Brain microvascular endothelial cell (primary cell): ENCODE data around the gene ADAM12.

ENCODE experiments used
- DNase-seq: peaks from one replicate; pipeline ENCODE4 v3.0.0-alpha.2; 2020
- H3K27ac ChIP-seq: fragments of 250-450 bp; sonication (Bioruptor Pico); 2 replicates; pipeline ENCODE4 v1.5.1; 2020; ENCODE audit warnings: mild to moderate bottlenecking, moderate library complexity
- H3K27me3 ChIP-seq: fragments of 250-450 bp; sonication (Bioruptor Pico); replicated peaks from 2 replicates; pipeline ENCODE4 v1.5.1; 2020; ENCODE audit warnings: mild to moderate bottlenecking
- H3K36me3 ChIP-seq: fragments of 250-450 bp; sonication (Bioruptor Pico); replicated peaks from 2 replicates; pipeline ENCODE4 v1.5.1; 2020; ENCODE audit warnings: mild to moderate bottlenecking
- H3K4me3 ChIP-seq: 2 replicates; pipeline ENCODE4 v1.5.1; 2011; ENCODE audit warnings: low read depth, mild to moderate bottlenecking, control low read depth, low read length, moderate library complexity
- in situ Hi-C: cut with HindIII; loops from 2 replicates; pipeline ENCODE4 v1.10.0; 2017; ENCODE audit warnings: low sequenced_read_pairs, low pct_ligation_motif_present
- TF ChIP-seq, protein P1 (sequence below): IDR thresholded peaks from 2 replicates; pipeline ENCODE4 v1.5.1; 2011; ENCODE audit warnings: low read depth, mild to moderate bottlenecking, moderate library complexity, low read length, control low read depth, inconsistent platforms; ENCODE audit errors: missing control alignments

ADAM12 gene

DNA sequence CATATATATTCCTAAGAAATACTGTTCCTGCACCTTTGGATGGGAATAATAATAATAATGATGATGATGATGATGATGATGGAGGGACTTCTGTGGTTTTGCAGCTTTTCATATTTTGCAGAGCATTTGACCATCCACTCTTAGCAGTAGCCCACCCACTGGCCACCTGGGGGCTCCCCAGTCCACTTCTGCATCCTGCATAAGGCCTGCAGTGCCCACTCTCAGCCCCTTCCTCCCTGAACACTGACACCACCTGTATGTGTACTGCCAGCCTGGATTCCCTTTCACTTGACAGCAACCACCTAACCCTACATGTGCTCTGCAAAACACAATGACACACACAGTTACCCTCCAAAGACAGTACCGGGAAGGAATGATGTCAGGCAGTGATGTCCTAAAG is 131.4 kb downstream of the ADAM12 start:
- Histone ChIP-seq H3K36me3 (no peaks in the 10 kb centered on the region), H3K27me3 (no peaks in the 10 kb centered on the region), H3K27ac (no peak overlapping the region), H3K4me3 (no peak overlapping the region)
- DNase-seq = no peak
- in situ Hi-C loops = no loop called here
- TF ChIP-seq, protein P1, sequence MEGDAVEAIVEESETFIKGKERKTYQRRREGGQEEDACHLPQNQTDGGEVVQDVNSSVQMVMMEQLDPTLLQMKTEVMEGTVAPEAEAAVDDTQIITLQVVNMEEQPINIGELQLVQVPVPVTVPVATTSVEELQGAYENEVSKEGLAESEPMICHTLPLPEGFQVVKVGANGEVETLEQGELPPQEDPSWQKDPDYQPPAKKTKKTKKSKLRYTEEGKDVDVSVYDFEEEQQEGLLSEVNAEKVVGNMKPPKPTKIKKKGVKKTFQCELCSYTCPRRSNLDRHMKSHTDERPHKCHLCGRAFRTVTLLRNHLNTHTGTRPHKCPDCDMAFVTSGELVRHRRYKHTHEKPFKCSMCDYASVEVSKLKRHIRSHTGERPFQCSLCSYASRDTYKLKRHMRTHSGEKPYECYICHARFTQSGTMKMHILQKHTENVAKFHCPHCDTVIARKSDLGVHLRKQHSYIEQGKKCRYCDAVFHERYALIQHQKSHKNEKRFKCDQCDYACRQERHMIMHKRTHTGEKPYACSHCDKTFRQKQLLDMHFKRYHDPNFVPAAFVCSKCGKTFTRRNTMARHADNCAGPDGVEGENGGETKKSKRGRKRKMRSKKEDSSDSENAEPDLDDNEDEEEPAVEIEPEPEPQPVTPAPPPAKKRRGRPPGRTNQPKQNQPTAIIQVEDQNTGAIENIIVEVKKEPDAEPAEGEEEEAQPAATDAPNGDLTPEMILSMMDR = peak; percentile 56

DNA sequence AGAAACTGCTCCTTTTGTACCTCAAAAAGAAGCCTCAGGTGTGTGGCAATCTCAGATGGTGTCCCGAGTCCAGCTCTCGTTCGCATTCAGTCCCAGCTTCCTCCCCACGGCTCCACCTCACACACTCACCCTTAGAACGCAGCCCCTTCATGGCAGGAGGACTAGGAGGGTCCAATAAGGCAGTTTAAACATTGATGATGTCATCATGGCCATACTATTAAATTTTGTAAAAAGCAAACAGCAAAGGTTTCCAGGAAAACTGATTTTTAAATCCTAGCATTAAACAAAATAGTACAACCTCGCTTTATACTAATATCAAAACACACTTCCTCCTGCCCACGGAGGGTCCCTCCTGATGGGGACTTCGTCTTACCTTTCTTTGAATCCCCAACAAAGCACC is 133.0 kb downstream of the ADAM12 start:
- Histone ChIP-seq H3K27me3 (no peaks in the 10 kb centered on the region), H3K4me3 (no peak overlapping the region), H3K27ac (no peak overlapping the region), H3K36me3 (no peaks in the 10 kb centered on the region)
- DNase-seq = no peak
- in situ Hi-C loops = no loop called here
- TF ChIP-seq, protein P1 = no peak

DNA sequence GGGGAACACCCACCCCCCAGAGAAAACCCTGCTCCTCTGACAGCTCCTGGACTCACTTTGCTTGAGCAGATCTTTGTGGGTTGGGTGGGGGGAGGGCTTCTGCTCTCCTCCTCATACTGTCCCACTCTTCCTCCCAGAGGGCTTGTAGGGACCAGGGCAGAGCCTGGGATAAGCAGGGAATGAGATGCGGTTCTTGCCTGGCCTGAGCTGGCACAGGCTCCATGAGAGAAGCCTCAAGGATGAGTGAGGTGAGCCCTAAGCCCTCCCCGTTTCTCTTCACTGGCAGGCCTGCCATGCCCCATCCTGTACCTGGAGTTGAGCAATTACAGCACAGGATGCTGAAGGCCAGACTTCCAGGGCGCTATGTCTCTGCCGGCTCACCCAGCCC is 134.7 kb downstream of the ADAM12 start:
- Histone ChIP-seq H3K27ac (peak overlapping the region; percentile 84), H3K4me3 (no peak overlapping the region), H3K27me3 (no peaks in the 10 kb centered on the region), H3K36me3 (no peaks in the 10 kb centered on the region)
- TF ChIP-seq, protein P1 = no peak
- in situ Hi-C loops = no loop called here
- DNase-seq = no peak

DNA sequence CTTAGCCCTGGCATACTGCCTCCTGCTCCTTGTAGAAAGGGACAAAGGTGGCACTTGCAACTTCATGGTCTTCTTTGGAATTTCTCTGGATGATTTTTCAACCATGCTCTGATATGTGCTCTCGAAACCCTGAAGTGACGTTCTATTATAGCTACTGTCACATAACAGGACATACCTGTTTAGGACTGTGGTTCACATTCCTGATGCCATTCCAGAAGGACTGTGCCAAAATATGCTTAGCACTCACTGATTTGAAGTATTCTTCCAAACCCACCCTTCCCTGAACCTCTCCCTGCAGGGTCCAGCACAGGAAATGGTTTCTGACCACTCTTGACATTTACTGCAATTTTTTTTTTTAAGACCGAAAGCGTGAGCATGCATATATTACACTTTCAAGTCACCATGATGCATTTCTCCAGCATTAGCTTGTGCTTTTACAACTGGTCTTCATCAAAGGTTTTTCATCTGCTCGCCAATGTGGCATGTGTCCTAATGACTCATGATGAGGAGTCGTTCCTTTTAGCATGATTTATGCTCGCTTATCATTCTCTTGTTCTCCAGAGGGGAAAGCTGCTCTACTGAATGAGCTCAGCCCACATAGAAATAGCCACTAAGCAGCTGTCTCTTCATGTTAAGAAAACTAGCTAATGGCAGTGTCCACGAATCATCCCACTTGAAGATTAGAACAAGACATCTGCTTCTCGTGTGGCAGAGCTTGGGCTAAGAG is 135.2 kb downstream of the ADAM12 start:
- Histone ChIP-seq H3K36me3 (no peaks in the 10 kb centered on the region), H3K4me3 (no peak overlapping the region), H3K27me3 (no peaks in the 10 kb centered on the region), H3K27ac (peak overlapping the region; percentile 84)
- peak; percentile 97 for DNase-seq
- in situ Hi-C loops = no loop called here
- TF ChIP-seq, protein P1 = no peak

DNA sequence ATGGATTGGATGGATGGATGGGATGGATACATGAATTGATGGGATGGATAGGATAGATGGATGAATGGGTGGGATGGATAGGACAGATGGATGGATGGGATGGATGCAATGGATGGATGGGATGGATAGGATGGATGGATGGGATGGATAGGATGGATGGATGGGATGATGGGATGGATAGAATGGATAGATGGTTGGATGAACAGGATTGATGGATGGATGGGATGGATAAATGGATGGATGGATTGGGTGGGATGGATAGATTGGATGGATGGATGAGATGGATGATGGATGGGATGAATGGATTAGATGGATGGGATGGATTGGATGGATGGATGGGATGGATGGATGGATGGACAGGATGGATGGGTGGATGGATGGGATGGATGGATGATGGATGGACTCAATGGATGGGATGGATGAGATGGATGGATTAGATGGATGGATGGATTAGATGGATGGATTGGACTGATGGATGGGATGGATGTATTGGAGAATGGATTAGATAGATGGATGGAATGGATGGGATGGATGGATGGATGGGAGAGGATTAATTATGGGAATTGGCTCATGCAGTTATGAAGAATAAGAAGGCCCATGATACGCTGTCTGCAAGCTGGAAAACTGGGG is 136.4 kb downstream of the ADAM12 start:
- TF ChIP-seq, protein P1 = no peak
- Histone ChIP-seq H3K4me3 (no peak overlapping the region), H3K27ac (no peak overlapping the region)

More for the DNA sequence above, 136.4 kb downstream of the ADAM12 start:
- no peaks in the 10 kb centered on the region for H3K36me3 ChIP-seq
- in situ Hi-C loops = no loop called here
- DNase-seq = no peak
- H3K27me3 ChIP-seq = no peaks in the 10 kb centered on the region
